ENCODE measurements around the gene PLEKHA6. TPM values are rescaled to one million over a fixed set of nuclear protein-coding genes. Genes with fewer than 3 reads are reported as not detected.

Gene PLEKHA6
- total RNA-seq, 4 donors from 2014 or later = 8.7 to 17.8 (median 11.4) TPM

DNA sequence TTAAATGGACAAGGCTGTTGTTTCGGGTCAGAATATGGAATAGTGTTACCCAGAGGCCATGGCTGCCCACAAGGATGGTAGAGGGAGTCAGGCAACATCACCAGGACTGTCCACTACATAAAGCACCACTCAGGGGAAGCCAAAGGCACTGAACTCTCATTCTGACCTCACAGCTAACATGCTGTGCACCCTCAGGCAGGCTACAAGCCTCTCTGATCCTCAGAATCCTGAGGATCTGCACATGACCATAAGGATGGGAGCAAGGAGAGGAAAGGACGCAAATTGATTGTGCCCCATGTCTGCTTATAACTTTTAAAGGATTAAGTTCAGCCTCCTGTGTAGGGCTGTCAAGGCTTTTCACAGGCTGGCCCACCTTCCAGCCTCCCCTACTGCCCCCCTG lies 38.7 kb downstream of the PLEKHA6 start:
- Histone ChIP-seq H3K4me1 (peaks cover 0 to 16% (median 0%) of the 10 kb centered on the region in 3 donors), H3K4me3 (no peak overlapping the region), H3K27me3 (peaks cover 10% of the 10 kb centered on the region), H3K27ac (no peak overlapping the region), H3K9me3 (no peaks in the 10 kb centered on the region), H3K36me3 (no peaks in the 10 kb centered on the region)
- 90 to 100% methylated on average over 1 of the region's 2 CpGs for WGBS, 2 donors (ENCODE audit: low coverage in 1 of 2)
- ATAC-seq = no peak
- TF ChIP-seq, protein P1, sequence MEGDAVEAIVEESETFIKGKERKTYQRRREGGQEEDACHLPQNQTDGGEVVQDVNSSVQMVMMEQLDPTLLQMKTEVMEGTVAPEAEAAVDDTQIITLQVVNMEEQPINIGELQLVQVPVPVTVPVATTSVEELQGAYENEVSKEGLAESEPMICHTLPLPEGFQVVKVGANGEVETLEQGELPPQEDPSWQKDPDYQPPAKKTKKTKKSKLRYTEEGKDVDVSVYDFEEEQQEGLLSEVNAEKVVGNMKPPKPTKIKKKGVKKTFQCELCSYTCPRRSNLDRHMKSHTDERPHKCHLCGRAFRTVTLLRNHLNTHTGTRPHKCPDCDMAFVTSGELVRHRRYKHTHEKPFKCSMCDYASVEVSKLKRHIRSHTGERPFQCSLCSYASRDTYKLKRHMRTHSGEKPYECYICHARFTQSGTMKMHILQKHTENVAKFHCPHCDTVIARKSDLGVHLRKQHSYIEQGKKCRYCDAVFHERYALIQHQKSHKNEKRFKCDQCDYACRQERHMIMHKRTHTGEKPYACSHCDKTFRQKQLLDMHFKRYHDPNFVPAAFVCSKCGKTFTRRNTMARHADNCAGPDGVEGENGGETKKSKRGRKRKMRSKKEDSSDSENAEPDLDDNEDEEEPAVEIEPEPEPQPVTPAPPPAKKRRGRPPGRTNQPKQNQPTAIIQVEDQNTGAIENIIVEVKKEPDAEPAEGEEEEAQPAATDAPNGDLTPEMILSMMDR (IDR thresholded peaks at IDR 0.05) = no peak
- TF ChIP-seq EP300 (IDR thresholded peaks at IDR 0.05) = no peak
- no peak for TF ChIP-seq POLR2AphosphoS5 (IDR thresholded peaks at IDR 0.05)
- no peak for TF ChIP-seq POLR2A (IDR thresholded peaks at IDR 0.05)

DNA sequence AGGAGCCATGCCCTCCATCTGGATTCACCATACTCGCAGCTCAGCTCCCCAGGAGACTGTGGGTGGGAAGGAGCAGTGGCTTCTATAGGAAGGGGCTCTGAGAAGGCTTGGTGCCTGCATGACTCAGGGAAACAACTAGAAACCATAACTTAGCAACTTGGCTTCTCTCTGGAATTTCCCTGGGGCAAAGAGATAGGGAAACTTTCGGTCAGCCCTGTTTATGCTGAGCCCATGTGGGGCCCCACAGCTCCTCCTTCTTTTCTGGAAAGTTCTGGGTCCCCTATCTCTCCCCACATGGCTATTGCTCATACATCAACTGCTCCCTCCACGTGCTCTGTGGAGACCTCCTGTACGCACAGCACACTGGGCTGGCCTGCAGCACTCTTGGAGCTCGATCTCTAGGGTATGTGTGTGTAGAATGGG lies 39.3 kb downstream of the PLEKHA6 start:
- Histone ChIP-seq H3K27me3 (peaks cover 3% of the 10 kb centered on the region), H3K9me3 (no peaks in the 10 kb centered on the region), H3K36me3 (no peaks in the 10 kb centered on the region), H3K4me3 (no peak overlapping the region), H3K4me1 (peaks cover 0 to 16% (median 0%) of the 10 kb centered on the region in 3 donors), H3K27ac (no peak overlapping the region)
- no peak for ATAC-seq
- whole genome bisulfite sequencing, 2 donors (ENCODE audit: low coverage in 1 of 2) = 51 to 60% methylated on average over 2 of the region's 5 CpGs
- TF ChIP-seq POLR2A (IDR thresholded peaks at IDR 0.05) (no peak), POLR2AphosphoS5 (IDR thresholded peaks at IDR 0.05) (no peak), EP300 (IDR thresholded peaks at IDR 0.05) (no peak)
- TF ChIP-seq, protein P1 (IDR thresholded peaks at IDR 0.05) = no peak

- peak overlapping the region in 1 of 4 donors; percentile 47 for H3K27ac ChIP-seq
- no peaks in the 10 kb centered on the region for H3K27me3 ChIP-seq
- ATAC-seq = peak; percentile 46
Measured at GRCh38 chr1:204319462-204319861, 40.3 kb downstream of the PLEKHA6 start.

DNA sequence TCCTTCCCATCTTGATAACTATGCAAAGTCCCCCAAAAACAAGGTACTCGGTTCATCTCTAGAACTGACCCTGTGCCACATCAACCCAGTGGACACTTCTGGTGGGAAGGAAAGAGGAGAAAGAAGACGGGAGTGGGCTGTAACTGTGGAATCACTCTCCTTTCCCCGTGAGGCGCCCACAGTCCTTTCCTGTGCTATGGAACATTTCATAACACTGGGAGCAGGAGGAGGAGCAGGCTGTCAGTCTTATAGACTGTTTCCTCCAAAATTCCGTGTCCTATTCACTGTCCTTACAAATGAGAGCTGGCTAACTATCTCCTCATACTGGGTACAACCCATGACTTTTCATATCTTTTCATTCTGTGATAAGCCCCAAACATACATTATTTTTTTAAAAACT lies 40.7 kb downstream of the PLEKHA6 start:
- 51 to 96% methylated on average over 5 of the region's 5 CpGs for WGBS, 2 donors (ENCODE audit: low coverage in 1 of 2)
- Histone ChIP-seq H3K36me3 (no peaks in the 10 kb centered on the region), H3K27ac (peak overlapping the region in 1 of 4 donors; percentile 6), H3K9me3 (no peaks in the 10 kb centered on the region), H3K4me1 (peaks cover 0 to 16% (median 0%) of the 10 kb centered on the region in 3 donors), H3K27me3 (no peaks in the 10 kb centered on the region), H3K4me3 (no peak overlapping the region)
- TF ChIP-seq POLR2A (IDR thresholded peaks at IDR 0.05) = no peak
- TF ChIP-seq, protein P1 (IDR thresholded peaks at IDR 0.05) = no peak
- no peak for TF ChIP-seq POLR2AphosphoS5 (IDR thresholded peaks at IDR 0.05)
- TF ChIP-seq EP300 (IDR thresholded peaks at IDR 0.05) = no peak
- peak; percentile 37 for ATAC-seq

More at GRCh38 chr1:204319462-204319861, 40.3 kb downstream of the PLEKHA6 start:
- Histone ChIP-seq H3K9me3 (no peaks in the 10 kb centered on the region), H3K4me3 (no peak overlapping the region), H3K4me1 (peaks cover 0 to 16% (median 0%) of the 10 kb centered on the region in 3 donors), H3K36me3 (no peaks in the 10 kb centered on the region)
- peak; percentile 62 for TF ChIP-seq POLR2AphosphoS5 (IDR thresholded peaks at IDR 0.05)
- TF ChIP-seq, protein P1 (IDR thresholded peaks at IDR 0.05) = no peak
- 74 to 83% methylated on average over 5 of the region's 6 CpGs for WGBS, 2 donors (ENCODE audit: low coverage in 1 of 2)

- H3K4me1 ChIP-seq = peaks cover 0 to 16% (median 0%) of the 10 kb centered on the region in 3 donors
- H3K27me3 ChIP-seq = peaks cover 7% of the 10 kb centered on the region
- peak overlapping the region in 1 of 4 donors; percentile 6 for H3K27ac ChIP-seq
- H3K36me3 ChIP-seq = no peaks in the 10 kb centered on the region
- no peak for TF ChIP-seq POLR2A (IDR thresholded peaks at IDR 0.05)
- TF ChIP-seq EP300 (IDR thresholded peaks at IDR 0.05) = no peak
- TF ChIP-seq, protein P1 (IDR thresholded peaks at IDR 0.05) = no peak
- no peak for TF ChIP-seq POLR2AphosphoS5 (IDR thresholded peaks at IDR 0.05)
- no peak overlapping the region for H3K4me3 ChIP-seq
- no peak for ATAC-seq
- 96 to 100% methylated on average over 1 to 4 of the region's 5 CpGs for WGBS, 2 donors (ENCODE audit: low coverage in 1 of 2)
- H3K9me3 ChIP-seq = no peaks in the 10 kb centered on the region
Measured at GRCh38 chr1:204318324-204318723, 41.4 kb downstream of the PLEKHA6 start.
